HuH-7.5 (cell line): ENCODE measurements around the gene NKX1-1.
"Not testable (repeated sequence)": the region's sequence is repeated elsewhere in the genome, so short reads cannot be mapped to it uniquely, and the experiment has no call there.

Source experiments
- DNase-seq: peaks from one replicate; pipeline ENCODE4 v3.0.0; 2011; ENCODE audit warnings: low spot score

Gene NKX1-1

DNA sequence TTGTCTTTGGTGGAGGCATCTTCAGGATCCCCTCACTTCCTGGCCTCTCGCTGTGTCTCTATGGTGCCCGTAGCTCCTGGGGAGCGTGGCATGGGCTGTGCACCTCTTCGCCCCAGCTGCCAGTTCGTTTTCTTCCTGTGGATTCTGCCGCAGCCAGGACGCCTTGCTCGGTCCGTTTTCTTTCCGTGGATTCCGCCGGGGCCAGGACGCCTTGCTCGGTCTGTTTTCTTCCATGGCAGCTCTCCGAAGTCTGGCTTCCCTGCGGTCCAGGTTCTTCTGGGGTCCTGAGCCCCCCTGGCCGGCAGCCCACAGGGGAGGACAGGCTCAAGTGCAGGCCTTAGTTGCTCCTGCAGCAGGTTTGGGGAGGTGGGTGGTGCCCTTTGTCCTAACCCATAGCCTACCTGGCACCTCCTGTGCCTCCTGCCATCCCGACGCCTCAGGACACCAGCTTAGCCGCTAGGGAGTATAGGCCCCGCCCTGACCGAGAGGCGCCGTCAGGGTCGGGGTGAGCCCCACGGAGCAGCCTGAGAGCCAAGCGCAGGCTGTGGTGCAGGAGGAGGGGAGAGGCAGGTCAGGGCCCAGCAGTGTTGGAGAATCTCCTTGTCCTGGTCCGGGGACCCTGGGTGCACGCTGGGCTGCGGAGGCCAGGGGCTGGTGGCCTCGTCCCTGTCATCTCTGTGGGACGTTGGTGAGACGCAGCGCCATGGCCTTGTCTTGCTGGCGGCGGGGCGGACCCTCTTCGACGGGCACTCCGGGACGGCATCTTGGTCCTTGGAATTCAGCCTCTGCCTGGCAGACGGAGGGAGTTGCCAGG, 32.1 kb downstream of the NKX1-1 start:
- DNase-seq: no peak

DNA sequence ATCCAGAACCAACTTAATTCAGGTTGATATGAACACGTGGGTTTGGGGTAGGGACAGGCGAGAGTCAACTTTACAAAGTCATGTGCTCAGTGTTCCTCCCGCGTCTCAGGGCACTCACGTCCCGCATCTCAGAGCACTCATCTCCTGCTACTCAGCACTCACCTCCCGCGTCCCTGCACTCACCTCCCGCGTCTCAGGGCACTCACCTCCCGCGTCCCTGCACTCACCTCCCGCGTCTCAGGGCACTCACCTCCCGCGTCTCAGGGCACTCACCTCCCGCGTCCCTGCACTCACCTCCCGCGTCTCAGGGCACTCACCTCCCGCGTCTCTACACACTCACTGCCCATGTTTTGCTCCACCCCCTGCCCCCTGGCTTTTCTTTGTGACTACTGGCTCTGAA, 33.7 kb downstream of the NKX1-1 start:
- not testable (repeated sequence) for DNase-seq

DNA sequence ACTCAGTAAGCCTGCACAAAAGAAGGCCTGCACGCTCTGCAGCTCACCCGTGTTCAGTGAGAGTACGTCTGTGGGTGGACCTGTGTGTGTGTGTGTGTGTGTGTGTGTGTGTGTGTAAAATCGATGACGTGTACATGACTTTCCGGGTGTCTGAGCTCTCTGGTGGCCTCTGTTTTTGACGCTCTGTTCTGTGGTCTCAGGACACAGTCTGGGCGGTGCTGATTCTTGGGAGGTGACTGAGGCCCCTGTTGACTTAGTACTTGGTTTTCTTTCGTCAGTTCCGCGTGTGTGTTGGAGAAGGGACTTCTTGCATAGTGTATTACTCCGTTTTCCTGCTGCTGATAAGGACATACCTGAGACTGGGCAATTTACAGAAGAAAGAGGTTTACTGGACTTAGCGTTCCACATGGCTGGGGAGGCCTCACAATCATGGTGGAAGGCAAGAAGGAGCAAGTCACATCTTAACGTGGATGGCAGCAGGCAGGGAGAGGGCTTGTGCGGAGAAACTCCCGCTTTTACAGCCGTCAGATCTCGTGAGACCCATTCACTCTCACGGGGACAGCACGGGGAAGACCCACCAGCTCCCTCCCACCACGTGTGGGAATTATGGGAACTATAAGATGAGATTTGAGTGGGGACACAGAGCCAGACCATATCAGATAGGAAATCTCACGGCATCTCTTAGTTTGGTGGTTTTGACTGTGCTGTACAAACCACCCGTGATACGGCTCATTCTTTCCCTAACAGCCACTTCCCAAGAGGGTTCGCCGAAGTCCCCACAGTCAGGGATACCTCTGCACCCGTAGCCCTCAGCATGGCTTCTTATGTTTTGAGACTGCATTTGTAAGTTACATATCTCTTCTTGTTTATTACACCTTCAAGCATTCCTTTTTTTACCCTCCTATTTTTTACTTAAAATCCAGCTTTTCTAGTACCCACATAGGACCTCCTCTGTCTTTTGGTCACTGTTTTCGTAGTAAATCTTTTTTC, 34.8 kb downstream of the NKX1-1 start:
- no peak for DNase-seq

DNA sequence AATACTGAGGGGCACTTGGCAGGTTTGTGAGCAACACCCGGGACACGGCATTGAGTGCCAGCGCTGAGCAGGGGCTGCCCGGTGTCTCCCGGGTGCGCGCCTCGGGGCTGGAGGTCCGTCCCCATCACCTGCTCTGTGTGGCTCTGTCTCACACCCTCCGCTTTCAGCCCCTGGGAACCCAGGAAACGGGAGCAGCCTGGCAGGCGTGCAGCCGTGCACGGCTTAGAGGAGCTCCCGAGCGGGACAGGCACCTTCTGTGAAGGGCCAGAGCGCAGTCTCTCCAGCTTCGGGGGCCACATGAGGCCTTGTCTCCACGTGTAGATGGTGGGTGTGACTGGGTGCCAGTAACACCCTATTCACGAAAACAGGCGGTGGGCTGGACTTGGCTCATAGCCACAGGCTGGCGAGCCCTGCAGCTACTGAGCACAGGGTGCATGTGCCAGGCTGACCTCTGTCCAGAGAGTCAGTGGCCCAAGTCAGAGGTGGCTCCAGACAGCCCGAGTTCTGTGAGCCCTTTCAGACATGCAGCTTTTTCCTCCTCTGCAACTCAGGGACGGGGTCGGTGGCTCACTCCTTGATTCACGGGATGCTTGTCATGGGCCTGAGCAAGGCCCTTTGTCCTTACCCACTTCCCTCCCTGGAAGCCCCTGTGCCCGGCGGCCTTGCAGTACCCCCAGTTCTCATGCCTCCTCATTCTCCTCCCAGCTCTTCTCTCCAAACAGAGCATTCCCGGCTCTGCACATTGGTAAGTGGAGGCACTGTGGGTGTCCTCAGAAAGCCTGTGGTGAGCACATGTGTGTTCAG, 35.7 kb downstream of the NKX1-1 start:
- DNase-seq: no peak

DNA sequence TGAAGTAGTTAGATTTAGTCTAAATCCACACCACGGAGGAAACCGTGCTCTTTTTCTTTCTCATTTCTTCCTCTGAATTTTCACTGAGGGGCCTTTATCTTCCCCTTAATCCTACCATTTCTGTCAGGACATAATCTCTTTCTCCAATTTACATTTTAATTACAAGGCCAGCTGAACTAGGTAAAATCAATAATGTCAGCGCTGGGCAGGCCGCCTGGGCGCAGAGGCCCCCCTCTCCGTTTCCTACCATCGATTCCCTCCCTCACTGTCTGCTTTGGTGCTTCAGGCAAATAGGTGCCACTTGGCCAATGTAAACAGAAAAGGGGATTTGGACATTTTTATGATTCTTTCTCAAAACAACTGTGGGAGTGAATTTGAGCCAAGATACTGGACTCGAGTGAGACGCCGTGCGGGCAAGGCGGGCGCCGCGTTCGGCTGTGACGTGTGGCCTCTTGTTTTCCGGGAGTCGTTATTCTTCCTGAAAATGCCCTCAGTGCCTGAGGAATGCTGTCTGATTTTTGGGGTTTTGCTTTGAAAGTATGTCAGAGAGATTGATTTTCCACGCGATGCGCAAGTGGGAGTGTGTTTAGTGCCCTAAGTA, 36.7 kb downstream of the NKX1-1 start:
- DNase-seq: no peak

DNA sequence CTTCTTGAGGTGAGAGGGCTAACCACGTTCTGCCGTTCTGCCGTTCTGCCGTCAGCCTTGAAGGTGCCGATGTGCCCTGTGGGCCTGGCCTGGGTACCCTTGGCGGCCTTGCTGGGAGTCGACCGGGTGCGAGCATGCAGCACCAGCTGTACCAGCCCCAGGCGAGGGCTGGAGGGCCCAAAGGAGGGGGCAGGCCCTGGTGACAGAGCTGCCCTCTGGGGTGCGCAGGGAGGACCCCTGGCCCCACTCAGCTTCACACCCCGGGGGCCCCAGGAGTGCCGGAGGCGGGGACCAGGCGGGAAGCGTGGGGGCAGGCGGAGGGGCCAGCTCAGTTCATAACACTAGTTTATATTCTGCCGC, 37.2 kb downstream of the NKX1-1 start:
- no peak for DNase-seq

DNA sequence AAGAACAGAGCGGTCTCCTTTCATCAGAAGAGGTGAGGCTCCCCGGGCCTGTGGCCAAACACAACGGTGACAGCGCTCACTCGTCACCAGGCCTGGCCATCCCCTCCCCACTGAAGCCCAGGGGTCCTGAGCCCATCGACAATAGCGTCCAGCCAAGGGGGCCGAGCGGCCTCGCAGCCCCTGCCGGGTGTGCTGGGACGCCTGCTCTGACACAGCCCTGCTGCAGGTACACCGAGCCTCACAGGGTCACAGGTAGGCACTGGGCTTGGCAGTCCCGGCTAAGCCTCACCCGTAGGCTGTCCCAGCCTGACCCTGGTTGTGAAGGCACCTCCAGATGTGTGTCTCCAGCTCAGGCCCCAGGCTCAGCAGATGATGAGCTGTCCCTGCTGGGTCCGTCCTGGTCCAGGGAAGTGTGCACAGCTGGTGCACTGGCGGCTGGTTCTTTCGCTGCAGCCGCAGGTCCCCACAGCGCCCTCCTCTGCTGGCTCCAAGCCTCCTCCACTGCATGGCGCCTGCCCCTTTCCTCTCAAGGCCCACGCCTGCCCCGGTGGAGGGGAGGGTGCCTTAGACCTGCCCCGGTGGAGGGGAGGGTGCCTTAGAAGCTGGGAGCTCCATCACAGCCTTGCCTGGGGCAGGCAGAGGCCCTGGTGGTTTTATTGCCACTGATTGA, 37.7 kb downstream of the NKX1-1 start:
- DNase-seq: no peak

DNA sequence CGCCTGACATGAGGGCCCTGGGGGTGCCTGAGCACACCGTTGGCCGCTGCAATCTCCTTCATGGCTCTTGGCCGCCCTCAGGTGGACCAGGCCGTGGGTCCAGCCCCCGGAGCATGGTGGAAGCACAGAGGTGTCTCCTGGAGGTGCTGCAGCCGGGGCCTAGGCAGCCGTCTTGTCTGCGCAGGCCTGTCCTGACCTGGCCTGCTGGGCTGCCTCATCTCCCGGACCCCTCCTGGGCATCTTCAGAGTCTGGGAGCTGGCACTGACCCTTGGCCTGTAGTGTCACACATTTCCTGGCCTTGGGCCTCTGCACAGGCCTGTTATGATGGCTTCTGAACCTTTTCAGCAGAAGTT, 38.3 kb downstream of the NKX1-1 start:
- DNase-seq: no peak

DNA sequence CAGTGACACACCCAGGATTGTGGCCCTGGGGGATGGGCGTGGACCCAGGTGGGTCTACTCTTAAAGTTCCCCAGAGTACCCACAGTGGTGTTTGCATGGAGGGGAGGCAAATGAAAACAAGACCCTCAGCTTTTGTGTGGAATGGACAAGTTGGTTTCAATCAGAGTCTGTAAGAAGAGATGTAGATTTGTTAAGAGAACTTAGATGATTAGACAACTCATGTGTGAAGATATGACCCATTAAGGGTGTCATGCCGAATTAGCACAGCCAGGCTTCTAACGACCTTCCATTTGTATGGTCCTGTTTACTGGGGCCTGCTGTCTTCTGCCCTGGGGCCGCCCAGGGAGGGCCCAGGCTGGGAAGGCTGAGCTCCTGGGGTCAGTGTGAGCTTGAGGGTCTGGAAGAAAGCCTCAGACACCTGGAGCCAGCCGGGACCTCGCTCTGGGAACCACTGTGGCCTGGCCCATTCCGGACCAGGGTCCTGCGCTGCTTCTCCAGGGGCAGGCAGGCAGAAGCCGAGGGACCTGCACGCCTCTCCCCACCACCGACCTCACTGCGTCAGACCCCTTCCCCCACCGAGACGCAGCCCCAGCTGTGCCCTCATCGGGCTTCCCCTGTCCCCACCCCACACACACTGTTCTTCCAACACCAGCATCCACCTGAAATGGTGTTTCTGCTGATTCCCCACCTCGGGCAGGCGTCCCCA, 38.9 kb downstream of the NKX1-1 start:
- DNase-seq: no peak

DNA sequence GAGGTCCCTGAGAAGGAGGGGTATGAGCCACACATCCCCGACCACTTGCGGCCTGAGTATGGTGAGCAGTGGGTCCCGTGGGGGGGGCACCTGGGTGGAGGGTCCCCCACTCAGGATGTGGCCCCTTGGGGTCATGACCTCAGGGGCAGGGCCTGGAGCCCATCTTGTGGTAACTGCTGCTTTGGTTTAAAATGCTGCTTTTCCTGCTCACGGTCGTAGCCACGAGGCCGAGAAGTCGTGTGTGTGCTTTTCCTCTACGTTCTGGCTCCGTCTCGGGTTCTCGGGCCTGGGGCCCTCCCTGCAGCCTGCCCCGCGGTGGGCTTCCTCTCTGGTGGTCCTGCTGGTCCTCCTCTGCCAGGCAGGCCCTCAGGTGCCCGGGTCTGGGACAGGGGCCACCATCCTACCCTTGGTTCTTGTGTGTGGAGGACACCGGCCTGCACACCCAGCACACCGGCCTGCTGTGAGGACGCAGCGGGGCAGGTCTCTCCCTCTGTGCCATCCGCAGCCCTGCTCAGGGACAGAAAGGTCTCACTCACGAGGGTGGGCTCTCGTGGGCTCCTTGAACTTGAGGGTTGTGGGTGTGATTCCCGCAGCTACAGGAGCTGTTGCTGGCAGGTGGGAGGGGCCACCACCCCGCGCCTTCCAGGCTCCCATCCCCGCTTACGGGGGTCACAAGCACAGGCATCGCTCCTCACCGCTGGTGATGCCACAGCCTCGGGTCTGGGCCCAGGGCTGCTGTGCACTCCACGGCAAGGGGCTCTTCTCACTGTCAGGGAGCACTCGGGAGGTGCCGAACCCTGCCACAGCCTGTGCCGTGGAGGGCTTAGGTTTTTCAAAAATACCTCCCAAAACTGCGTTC, 39.6 kb downstream of the NKX1-1 start:
- DNase-seq: no peak

DNA sequence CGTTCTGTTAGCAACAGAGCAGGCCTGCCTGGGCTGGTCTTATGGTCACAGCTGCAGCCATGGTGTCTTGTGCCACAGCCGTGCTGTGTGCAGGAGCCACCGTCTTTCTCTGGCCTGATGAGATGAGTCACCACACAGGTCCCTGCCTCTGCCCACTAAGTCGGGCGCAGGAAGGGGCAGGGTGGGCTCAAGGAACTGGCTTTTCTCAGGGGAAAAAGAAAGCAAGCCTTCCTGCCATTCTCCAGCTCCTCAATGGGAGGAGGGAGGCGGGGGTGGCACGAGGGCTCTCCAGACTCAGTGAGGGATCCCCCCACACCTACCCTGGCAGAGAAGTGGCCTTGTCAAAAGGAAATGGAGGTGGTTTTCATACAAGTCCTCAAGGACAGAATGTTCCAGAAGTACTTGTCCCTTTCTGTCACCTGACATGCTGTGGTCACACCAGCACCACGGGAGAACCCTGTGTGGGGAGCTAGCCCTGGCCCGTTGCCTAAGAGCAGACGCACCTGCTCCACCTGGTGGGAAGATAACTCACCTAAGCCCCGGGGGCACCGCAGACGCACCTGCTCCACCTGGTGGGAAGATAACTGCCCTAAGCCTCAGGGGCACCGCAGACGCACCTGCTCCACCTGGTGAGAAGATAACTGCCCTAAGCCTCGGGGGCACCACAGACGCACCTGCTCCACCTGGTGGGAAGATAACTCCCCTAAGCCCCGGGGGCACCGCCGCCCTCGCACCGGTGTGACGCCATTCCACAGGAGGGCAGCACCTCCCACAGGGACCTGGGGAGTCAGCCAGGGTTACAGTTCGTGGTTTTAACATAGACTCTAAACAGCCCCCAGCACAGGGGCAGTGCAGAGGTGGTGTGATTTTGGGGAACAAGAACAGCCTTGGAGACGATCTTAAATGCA, 40.7 kb downstream of the NKX1-1 start:
- DNase-seq: peak; percentile 55

DNA sequence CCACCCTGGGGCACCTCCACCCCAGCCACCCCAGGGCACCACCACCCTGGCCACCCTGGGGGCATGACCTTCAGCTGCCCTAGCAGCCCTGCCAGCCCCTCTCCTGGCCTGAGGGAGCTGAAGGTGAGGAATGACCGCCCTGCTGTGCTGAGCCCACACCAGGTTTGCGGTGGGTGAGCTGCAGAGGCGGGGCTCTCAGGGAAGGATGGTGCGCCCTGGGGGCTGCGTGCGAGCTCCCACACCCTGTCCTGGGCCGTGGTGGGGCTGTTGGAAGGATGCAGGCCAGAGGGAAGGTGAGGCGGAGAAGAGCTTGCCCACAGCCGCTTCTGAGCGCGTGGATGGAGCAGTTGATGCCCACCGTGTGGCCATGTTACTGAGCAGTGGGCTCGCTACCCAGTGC, 41.5 kb downstream of the NKX1-1 start:
- DNase-seq: no peak

DNA sequence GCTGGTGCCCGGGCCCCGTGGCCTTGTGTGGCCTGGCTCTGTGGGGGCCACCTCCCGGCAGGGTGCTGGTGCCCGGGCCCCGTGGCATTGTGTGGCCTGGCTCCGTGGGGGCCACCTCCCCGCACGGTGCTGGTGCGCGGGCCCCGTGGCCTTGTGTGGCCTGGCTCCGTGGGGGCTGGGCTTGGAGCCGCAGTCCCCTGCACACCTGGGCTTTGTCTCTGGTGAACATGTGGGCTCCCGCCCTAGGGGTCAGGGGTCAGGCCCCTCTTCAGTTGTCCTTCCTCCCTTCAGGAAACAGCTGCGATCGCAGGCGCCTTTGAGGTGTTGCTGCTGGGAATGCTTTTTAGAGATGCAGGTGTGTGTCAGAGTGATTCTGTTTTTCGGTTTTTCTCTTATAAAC, 42.0 kb downstream of the NKX1-1 start:
- DNase-seq: no peak

DNA sequence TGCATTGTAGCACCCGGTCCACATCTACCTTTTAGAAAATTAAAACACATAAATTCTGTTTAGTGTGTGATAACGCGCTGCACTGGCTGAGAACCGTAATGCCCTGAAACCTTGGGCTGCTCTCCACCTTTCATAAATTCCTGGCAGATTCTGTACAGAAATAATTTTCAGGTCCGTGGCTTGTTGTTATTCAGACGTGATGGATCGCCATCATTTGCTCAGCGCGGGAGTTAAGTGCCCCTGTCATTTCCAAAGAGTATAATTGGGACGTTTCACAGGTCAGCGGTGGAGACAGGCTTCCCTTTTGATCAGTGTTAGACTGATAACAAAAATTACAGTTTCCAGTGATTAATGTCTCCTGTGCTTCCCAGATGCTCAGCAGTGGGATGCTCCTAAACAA, 42.7 kb downstream of the NKX1-1 start:
- no peak for DNase-seq

DNA sequence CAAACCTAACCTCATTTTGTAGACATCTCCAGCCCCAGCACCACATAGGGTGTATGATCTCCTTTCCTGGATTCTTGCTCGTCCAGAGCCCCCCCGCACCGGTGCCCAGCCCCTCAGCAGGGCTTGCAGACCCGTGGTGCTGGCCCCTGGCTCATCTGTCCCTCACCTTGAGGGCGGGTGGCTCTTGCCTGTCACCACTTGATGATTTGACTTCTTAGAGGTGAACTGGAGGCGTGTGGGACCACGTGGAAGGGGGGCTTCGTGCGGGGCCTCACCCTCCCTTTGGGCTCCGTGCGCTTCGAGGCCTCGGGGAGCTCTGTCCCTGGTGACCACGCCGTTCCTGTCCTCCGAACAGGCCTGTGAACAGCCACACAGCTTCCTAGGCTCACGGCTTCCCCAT, 43.7 kb downstream of the NKX1-1 start:
- DNase-seq: no peak

DNA sequence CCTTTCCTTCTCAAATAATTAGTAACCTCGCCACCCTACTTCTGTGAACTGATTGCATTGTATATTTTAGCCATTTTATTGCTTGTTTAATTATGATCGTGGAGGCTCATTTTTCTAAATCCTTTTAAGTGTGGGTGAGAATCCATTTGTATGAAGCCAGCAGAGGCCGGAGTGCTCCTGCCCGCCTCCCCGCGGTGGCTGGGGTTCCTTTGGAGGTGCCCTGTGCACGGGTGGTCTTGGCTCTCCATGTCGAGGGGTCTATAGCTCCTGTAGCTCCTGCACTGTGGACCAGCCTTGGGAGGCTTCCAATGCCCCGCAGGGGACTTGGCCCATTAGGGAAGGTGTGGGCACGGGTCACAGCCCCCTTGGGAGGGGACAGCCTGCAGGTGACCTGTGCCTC, 44.2 kb downstream of the NKX1-1 start:
- no peak for DNase-seq

DNA sequence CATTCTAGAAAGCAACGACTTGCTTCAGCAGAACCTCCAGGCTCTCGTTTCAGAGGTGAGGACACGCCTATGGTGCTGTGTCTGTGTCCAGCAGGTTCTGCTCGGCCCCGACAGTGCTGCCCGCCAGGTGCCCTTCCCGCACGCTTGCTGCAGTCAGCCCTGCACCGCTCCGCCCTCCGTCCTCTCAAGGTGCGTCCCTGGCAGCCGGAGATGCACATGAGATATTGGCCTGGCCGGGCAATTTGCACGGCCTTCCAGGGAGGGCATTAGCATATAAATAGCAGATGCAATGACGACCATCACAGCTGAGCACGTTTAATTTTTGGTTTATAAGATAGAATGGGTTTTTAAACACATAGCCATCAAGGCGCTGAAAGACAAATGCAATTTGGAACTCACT, 44.8 kb downstream of the NKX1-1 start:
- DNase-seq: no peak

DNA sequence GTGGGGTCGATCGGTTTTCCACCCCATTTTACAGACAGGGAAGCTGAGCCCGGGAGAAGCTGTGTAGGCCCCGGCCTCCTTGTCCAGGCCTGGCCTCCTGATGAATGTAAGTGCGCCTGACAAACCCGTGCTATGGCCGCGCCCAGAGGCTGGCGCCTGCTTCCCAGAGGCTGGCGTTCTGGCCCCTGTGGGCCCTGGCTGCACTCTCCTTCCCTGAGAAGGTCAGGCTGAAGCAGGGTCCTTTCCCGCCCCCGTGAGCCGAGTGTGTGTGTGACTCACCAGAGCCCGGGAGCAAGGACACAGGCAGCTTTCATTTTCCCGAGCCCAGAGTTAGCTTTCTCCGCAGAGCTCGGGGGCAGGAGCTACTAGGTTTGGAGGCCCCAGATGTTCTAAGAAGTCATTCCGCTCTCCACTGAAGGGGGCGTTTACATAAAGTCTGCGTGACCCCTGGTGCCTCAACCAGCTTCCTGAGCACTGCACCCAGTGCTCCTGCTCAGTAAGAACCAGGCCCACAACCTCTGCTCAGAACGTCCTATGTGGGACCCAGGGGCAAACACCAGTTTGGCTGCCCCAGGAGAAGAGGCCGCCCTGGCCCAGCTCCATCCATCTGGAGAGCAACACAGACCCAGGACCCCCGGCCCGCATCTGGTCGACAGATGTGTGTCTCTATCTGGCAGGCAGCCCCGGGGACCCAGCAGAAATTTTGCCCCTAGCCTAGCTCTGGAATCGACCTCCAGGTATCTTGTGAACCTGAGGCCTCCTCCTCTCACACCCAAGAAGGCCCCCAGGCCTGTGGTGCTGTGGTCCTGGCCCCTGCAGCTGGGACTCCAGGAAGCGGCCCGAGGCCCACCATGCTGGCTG, 45.6 kb downstream of the NKX1-1 start:
- DNase-seq: no peak
